Suprapubic skin (tissue), 4 donors: ENCODE data around the gene ZBTB16. TPM values are rescaled to one million over a fixed set of nuclear protein-coding genes. Genes with fewer than 3 reads are reported as not detected.

ENCODE experiments used
- DNase-seq, 2 donors: peaks; one replicate each; pipeline ENCODE4 v3.0.0-alpha.2; 2019; ENCODE audit warnings: low spot score in 2 of 2
- H3K27ac ChIP-seq: fragments of 200-600 bp; sonication (generic); one replicate; pipeline ENCODE4 v1.5.1; 2019
- H3K27me3 ChIP-seq: fragments of 200-600 bp; sonication (generic); one replicate; pipeline ENCODE4 v1.5.1; 2019
- H3K36me3 ChIP-seq: fragments of 200-600 bp; sonication (generic); one replicate; pipeline ENCODE4 v1.5.1; 2019
- H3K4me1 ChIP-seq: fragments of 200-600 bp; sonication (generic); one replicate; pipeline ENCODE4 v1.5.1; 2019
- H3K4me3 ChIP-seq: fragments of 200-600 bp; sonication (generic); one replicate; pipeline ENCODE4 v1.5.1; 2019; ENCODE audit warnings: mild to moderate bottlenecking
- H3K9me3 ChIP-seq: fragments of 200-600 bp; sonication (generic); one replicate; pipeline ENCODE4 v1.5.1; 2019
- EP300 ChIP-seq: sonication (generic); formaldehyde crosslinking; IDR thresholded peaks from one replicate; pipeline ENCODE4 v1.6.1; 2017; ENCODE audit warnings: antibody characterized with exemption
- POLR2A ChIP-seq, 2 donors: fragments of 450-650 bp; IDR thresholded peaks; one replicate each; pipeline ENCODE4 v1.6.1; 2017; ENCODE audit warnings: antibody characterized with exemption in 2 of 2, mild to moderate bottlenecking in 2 of 2, moderate library complexity in 2 of 2
- POLR2AphosphoS5 ChIP-seq, 3 donors: sonication (generic); formaldehyde crosslinking; IDR thresholded peaks; one replicate each; pipeline ENCODE4 v1.6.1; 2017; ENCODE audit warnings: antibody characterized with exemption in 3 of 3
- WGBS: methylation state at CpG from one replicate; pipeline ENCODE4 v1.1.5; 2018; 5-methylcytosine and 5-hydroxymethylcytosine counted together
- total RNA-seq, 4 donors: library from RNA; depleted of rRNA; stranded (reverse); fragments of >200 nt; gene quantifications; one replicate each; pipeline ENCODE4 v1.1.0, GENCODE V29; 2016
- TF ChIP-seq, protein P1 (sequence below), 2 donors: fragments of 200-600 bp in 1 of 2; fragments of 450-650 bp in 1 of 2; sonication (generic) in 1 of 2; IDR thresholded peaks; one replicate each; pipeline ENCODE4 v1.5.1; 2016 to 2019; ENCODE audit warnings: antibody characterized with exemption in 2 of 2, mild to moderate bottlenecking in 1 of 2, moderate library complexity in 1 of 2

ZBTB16 gene
- total RNA-seq, 4 donors from 2014 or later = 142 to 474 (median 232) TPM

DNA sequence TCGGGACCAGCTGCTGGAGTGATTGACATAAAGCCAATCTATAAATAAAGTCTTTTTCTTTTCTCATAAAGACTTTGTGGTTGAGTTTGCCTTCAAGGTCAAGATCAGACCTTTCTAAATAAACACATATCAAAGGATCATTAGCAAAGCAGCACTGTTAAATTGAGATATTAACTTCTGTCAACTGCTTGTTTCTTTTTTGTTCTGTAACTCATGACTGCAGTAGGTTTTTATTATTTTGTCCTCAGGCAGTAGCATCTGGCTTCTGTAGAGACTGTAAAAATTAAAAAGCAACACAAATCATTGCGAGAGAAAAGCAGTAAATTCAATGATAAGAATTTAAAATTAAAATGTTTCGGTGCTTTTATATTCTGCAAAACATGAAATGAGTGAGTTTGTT lies 159.0 kb downstream of the ZBTB16 start:
- TF ChIP-seq POLR2AphosphoS5 (IDR thresholded peaks at IDR 0.05) (no peak), POLR2A (IDR thresholded peaks at IDR 0.05) (no peak), EP300 (no peak)
- TF ChIP-seq, protein P1, sequence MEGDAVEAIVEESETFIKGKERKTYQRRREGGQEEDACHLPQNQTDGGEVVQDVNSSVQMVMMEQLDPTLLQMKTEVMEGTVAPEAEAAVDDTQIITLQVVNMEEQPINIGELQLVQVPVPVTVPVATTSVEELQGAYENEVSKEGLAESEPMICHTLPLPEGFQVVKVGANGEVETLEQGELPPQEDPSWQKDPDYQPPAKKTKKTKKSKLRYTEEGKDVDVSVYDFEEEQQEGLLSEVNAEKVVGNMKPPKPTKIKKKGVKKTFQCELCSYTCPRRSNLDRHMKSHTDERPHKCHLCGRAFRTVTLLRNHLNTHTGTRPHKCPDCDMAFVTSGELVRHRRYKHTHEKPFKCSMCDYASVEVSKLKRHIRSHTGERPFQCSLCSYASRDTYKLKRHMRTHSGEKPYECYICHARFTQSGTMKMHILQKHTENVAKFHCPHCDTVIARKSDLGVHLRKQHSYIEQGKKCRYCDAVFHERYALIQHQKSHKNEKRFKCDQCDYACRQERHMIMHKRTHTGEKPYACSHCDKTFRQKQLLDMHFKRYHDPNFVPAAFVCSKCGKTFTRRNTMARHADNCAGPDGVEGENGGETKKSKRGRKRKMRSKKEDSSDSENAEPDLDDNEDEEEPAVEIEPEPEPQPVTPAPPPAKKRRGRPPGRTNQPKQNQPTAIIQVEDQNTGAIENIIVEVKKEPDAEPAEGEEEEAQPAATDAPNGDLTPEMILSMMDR (IDR thresholded peaks at IDR 0.05) = no peak
- H3K36me3 ChIP-seq = peaks cover 14% of the 10 kb centered on the region
- H3K4me3 ChIP-seq = no peak overlapping the region
- H3K27me3 ChIP-seq = no peaks in the 10 kb centered on the region
- no peak overlapping the region for H3K27ac ChIP-seq
- H3K9me3 ChIP-seq = no peaks in the 10 kb centered on the region
- H3K4me1 ChIP-seq = peaks cover 35% of the 10 kb centered on the region
- 59% methylated on average over 3 of the region's 3 CpGs for WGBS
- DNase-seq = no peak

DNA sequence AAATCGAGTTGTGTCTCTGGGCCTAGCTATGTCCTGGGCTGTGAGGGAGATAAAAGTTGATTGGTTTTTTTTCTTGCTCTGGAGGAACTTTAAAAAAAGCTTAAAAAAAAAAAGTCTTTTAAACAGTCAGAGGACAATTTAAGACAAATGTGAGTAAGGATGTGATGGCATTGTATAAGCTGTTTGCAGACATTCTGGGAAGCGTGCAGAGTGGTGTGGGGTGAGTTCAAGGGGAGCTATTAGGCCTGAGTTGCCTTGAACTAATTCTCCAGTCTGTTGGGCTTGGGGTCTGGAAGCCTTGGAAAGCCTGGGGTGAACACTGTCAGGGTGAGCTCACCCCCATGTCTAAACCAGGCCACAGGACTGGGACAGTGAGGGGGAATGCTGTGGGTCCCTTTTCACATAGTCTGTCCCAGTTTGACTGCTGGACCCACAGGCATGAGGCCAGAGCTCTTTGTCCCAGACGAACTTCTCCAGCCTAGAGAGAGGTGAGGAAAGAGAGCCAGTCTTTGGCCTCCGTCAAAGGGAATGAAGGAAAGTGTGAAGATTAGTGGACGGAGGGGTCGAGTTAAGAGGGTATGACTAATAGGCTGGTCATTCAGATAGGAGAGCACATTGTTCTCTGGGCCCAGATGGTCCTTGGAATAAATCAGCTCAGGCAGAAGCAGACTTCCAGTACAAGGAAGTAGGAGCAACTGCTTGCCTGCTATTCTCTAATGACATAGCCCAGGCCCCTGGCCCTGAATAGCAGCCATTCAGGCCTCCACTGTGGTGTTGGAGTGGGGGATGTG lies 160.2 kb downstream of the ZBTB16 start:
- H3K9me3 ChIP-seq = no peaks in the 10 kb centered on the region
- peaks cover 35% of the 10 kb centered on the region for H3K4me1 ChIP-seq
- WGBS = 69% methylated on average over 6 of the region's 6 CpGs
- H3K27me3 ChIP-seq = no peaks in the 10 kb centered on the region
- no peak for DNase-seq
- TF ChIP-seq, protein P1 (IDR thresholded peaks at IDR 0.05) = no peak
- TF ChIP-seq POLR2A (IDR thresholded peaks at IDR 0.05) = no peak
- peaks cover 14% of the 10 kb centered on the region for H3K36me3 ChIP-seq
- H3K27ac ChIP-seq = no peak overlapping the region
- H3K4me3 ChIP-seq = no peak overlapping the region

DNA sequence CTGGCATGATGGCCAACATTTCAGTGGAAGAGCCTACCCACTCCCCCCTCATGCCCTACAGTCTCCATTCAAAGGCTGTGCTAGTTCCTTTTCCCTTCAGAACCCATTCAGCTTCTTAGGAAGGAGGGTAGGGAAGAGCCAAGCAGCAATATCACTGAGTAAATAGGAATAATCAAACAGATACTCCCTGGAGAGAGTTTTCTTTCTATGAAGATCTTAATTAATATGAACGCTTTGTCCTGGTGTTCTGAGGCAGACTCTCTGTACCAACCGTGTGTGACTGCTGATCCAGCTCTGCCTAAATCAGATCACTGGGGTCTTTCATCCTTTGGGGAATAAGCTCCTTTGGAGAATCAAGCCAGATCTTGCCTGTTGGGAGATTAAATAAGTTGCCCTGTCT lies 161.5 kb downstream of the ZBTB16 start:
- Histone ChIP-seq H3K36me3 (peaks cover 19% of the 10 kb centered on the region), H3K27ac (no peak overlapping the region), H3K4me1 (peaks cover 28% of the 10 kb centered on the region), H3K4me3 (no peak overlapping the region), H3K9me3 (no peaks in the 10 kb centered on the region), H3K27me3 (no peaks in the 10 kb centered on the region)
- TF ChIP-seq POLR2A (IDR thresholded peaks at IDR 0.05) = no peak
- TF ChIP-seq POLR2AphosphoS5 (IDR thresholded peaks at IDR 0.05) = no peak
- TF ChIP-seq EP300 = no peak
- TF ChIP-seq, protein P1 (IDR thresholded peaks at IDR 0.05) = no peak
- WGBS = 93% methylated on average over 2 of the region's 2 CpGs
- no peak for DNase-seq

DNA sequence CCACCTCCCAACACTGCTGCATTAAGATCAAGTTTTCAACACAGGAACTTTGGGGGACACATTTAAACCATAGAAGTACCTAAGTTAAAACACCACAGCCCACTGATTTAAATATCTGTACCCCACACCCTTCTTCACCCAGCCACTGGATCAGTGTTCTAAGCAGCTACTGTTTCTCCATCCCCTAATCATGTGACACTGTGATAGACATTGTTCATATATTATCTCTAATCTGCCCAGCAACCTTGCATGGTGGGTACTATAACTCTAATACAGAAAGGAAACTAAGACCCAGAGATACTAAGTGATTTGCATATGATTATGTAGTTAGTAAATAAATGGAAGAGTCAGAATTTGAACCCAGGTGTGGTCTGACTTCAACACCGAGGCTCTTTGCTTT lies 166.2 kb downstream of the ZBTB16 start:
- no peaks in the 10 kb centered on the region for H3K27me3 ChIP-seq
- no peak for DNase-seq
- peaks cover 26% of the 10 kb centered on the region for H3K36me3 ChIP-seq
- WGBS = 78% methylated on average over 1 of the region's 1 CpG
- TF ChIP-seq POLR2A (IDR thresholded peaks at IDR 0.05) = no peak
- TF ChIP-seq, protein P1 (IDR thresholded peaks at IDR 0.05) = no peak
- TF ChIP-seq POLR2AphosphoS5 (IDR thresholded peaks at IDR 0.05) = no peak
- TF ChIP-seq EP300 = no peak
- peaks cover 11% of the 10 kb centered on the region for H3K4me1 ChIP-seq
- no peak overlapping the region for H3K27ac ChIP-seq
- H3K9me3 ChIP-seq = no peaks in the 10 kb centered on the region
- H3K4me3 ChIP-seq = no peak overlapping the region

DNA sequence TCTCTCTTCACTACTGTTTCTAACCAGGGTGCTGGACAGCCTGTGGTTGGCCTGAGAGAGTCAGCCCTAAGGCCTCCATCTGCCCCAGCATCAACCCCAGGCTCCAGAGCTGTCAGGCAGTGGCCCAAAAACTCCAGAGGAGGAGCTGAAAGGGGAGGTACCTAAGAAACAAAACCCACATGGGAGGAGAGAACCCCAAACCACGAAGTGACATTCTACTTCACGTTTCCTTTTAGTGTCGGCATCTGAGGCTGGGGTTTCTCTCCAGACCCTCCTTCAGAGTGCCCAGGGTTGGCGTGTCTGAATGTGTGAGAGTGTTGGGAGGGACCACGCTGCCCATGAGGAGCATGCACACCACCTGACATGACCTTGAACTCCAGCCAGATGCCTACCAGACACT lies 166.8 kb downstream of the ZBTB16 start:
- no peaks in the 10 kb centered on the region for H3K27me3 ChIP-seq
- 87% methylated on average over 5 of the region's 5 CpGs for WGBS
- no peak overlapping the region for H3K27ac ChIP-seq
- H3K36me3 ChIP-seq = peaks cover 26% of the 10 kb centered on the region
- no peak for TF ChIP-seq EP300
- DNase-seq = no peak
- peaks cover 13% of the 10 kb centered on the region for H3K4me1 ChIP-seq
- H3K9me3 ChIP-seq = no peaks in the 10 kb centered on the region
- H3K4me3 ChIP-seq = no peak overlapping the region
